Aorta (tissue), 5 donors: ENCODE measurements around the gene DNASE1L1. TPM values are rescaled to one million over a fixed set of nuclear protein-coding genes. Genes with fewer than 3 reads are reported as not detected.

Experiments
- ATAC-seq: fragments of 200-7000 bp; cut with Tn5 transposase; one replicate; pipeline ENCODE4 v1.9.1; 2022; ENCODE audit warnings: moderate library complexity; ENCODE audit not compliant: low FRiP score
- DNase-seq, 2 donors: peaks; one replicate each; pipeline ENCODE4 v3.0.0-alpha.2; 2020
- H3K27ac ChIP-seq, 2 donors: one replicate each; pipeline ENCODE4 v1.5.1; 2013; ENCODE audit warnings: low read length in 2 of 2, mild to moderate bottlenecking in 2 of 2, moderate library complexity in 2 of 2, control low read depth in 1 of 2, inconsistent platforms in 1 of 2, low read depth in 1 of 2
- H3K27me3 ChIP-seq, 2 donors: one replicate each; pipeline ENCODE4 v1.6.1; 2013; ENCODE audit warnings: control low read depth in 1 of 2, low read length in 1 of 2, mild to moderate bottlenecking in 1 of 2, moderate library complexity in 1 of 2; ENCODE audit not compliant: insufficient read depth in 2 of 2, control insufficient read depth in 1 of 2
- H3K36me3 ChIP-seq, 2 donors: one replicate each; pipeline ENCODE4 v1.6.1; 2013; ENCODE audit warnings: control low read depth in 1 of 2, low read length in 1 of 2, mild to moderate bottlenecking in 1 of 2; ENCODE audit not compliant: insufficient read depth in 2 of 2, control insufficient read depth in 1 of 2
- H3K4me1 ChIP-seq, 2 donors: one replicate each; pipeline ENCODE4 v1.6.1; 2013; ENCODE audit warnings: low read length in 2 of 2, control low read depth in 1 of 2, mild to moderate bottlenecking in 1 of 2, moderate library complexity in 1 of 2; ENCODE audit not compliant: insufficient read depth in 2 of 2, control insufficient read depth in 1 of 2
- H3K4me3 ChIP-seq, 2 donors: one replicate each; pipeline ENCODE4 v1.5.1; 2013; ENCODE audit warnings: low read length in 2 of 2, control low read depth in 1 of 2, mild to moderate bottlenecking in 1 of 2
- H3K9me3 ChIP-seq: one replicate; pipeline ENCODE4 v1.6.1; 2013; ENCODE audit warnings: mild to moderate bottlenecking, low read length; ENCODE audit not compliant: control insufficient read depth
- whole genome bisulfite sequencing, 2 donors: extraction: QIAGEN DNeasy Blood & Tissue Kit; methylation state at CpG; one replicate each; pipeline ENCODE4 v1.1.7; 2013; 5-methylcytosine and 5-hydroxymethylcytosine counted together
- intact Hi-C, 2 donors: fragments of 100-400 bp; cut with DNase I; formaldehyde crosslinking; loops; one replicate each; pipeline versions ENCODE4 v1.14.2 to v1.15.0; 2022
- polyA plus RNA-seq, 2 donors: library from polyadenylated mRNA; stranded (reverse); fragments of 200-250 nt; gene quantifications; one replicate each; pipeline ENCODE4 v1.2.3, GENCODE V29; 2013
- total RNA-seq, 2 donors: library from RNA; stranded (reverse); fragmentation: NEBNext Ultra II Directional; extraction: Animal tissue kit (Norgen Biotek cat#: 25700); gene quantifications; one replicate each; pipeline ENCODE4 v1.2.1, GENCODE V29; 2021
- donor health status: healthy with polysubstance abuse.
- donor health status: Bipolar disorder and iron deficiency.
- donor health status: DM: no; HTN: no; CAD: no.
- donor health status: DM: no; HTN: no; CAD: no.
- donor health status: DM: yes; HTN: yes; CAD: no.

Gene DNASE1L1
- total and polyA plus RNA-seq, 4 donors = 25.9 to 46.2 (median 33.1) TPM

GRCh38 chrX:154446430-154446829 lies 37.4 kb upstream of the DNASE1L1 start:
- no peak overlapping the region for H3K27ac ChIP-seq
- no peak overlapping the region for H3K4me3 ChIP-seq
- H3K27me3 ChIP-seq = no peaks in the 10 kb centered on the region
- H3K36me3 ChIP-seq = peaks cover 0 to 5% of the 10 kb centered on the region in 2 donors
- 87 to 90% methylated on average over 12 of the region's 12 CpGs for WGBS, 2 donors
- DNase-seq (no peak), ATAC-seq (no peak)
- intact Hi-C loops = no loop called here
- H3K4me1 ChIP-seq = no peaks in the 10 kb centered on the region
- H3K9me3 ChIP-seq = no peaks in the 10 kb centered on the region

- DNase-seq = no peak
- WGBS, 2 donors = 93% methylated on average over 16 of the region's 16 CpGs
- Histone ChIP-seq H3K27ac (no peak overlapping the region), H3K36me3 (peaks cover 0 to 5% of the 10 kb centered on the region in 2 donors), H3K4me3 (no peak overlapping the region), H3K27me3 (no peaks in the 10 kb centered on the region), H3K9me3 (no peaks in the 10 kb centered on the region), H3K4me1 (no peaks in the 10 kb centered on the region)
- intact Hi-C loops = no loop called here
- no peak for ATAC-seq
Measured at GRCh38 chrX:154445776-154446175, 36.7 kb upstream of the DNASE1L1 start.

- Histone ChIP-seq H3K4me1 (no peaks in the 10 kb centered on the region), H3K27ac (no peak overlapping the region), H3K9me3 (no peaks in the 10 kb centered on the region), H3K36me3 (peaks cover 0 to 5% of the 10 kb centered on the region in 2 donors), H3K27me3 (no peaks in the 10 kb centered on the region), H3K4me3 (peak overlapping the region in 1 of 2 donors; percentile 23)
- WGBS, 2 donors = 31 to 47% methylated on average over 12 to 13 of the region's 13 CpGs
- intact Hi-C loops = loop anchor here in 1 of 2 donors (1.0 kb wide), 1 partner anchor 34 kb away; no protein-coding TSS in a partner anchor
- ATAC-seq (no peak), DNase-seq (no peak)
Measured at GRCh38 chrX:154444755-154445246, 35.7 kb upstream of the DNASE1L1 start.

GRCh38 chrX:154443992-154444754 lies 35.1 kb upstream of the DNASE1L1 start, which contains the start of gene FAM50A:
FAM50A (plus strand) TSS chrX:154444141; CDS start chrX:154444236, 95 bp downstream.
- WGBS, 2 donors = 0 to 33% methylated on average over 45 to 94 of the region's 94 CpGs
- DNase-seq = peak; percentile 86 to 92
- peak; percentile 83 for ATAC-seq
- H3K27me3 ChIP-seq = no peaks in the 10 kb centered on the region
- H3K9me3 ChIP-seq = no peaks in the 10 kb centered on the region
- H3K36me3 ChIP-seq = peaks cover 0 to 5% of the 10 kb centered on the region in 2 donors
- H3K27ac ChIP-seq = peak within 1 kb of the TSS in 1 of 2 donors; percentile 84
- intact Hi-C loops = loop anchor here in 1 of 2 donors (1.0 kb wide), 1 partner anchor 34 kb away; no protein-coding TSS in a partner anchor
- H3K4me3 ChIP-seq = peak within 1 kb of the TSS; percentile 23 to 59
- no peaks in the 10 kb centered on the region for H3K4me1 ChIP-seq

- 5 to 34% methylated on average over 10 of the region's 10 CpGs for WGBS, 2 donors
- ATAC-seq (no peak), DNase-seq (no peak)
- Histone ChIP-seq H3K27ac (peak overlapping the region in 1 of 2 donors; percentile 84), H3K4me3 (no peak overlapping the region), H3K36me3 (peaks cover 0 to 1% of the 10 kb centered on the region in 2 donors), H3K4me1 (no peaks in the 10 kb centered on the region), H3K9me3 (no peaks in the 10 kb centered on the region), H3K27me3 (no peaks in the 10 kb centered on the region)
- intact Hi-C loops = no loop called here
Measured at GRCh38 chrX:154443479-154443910, 34.4 kb upstream of the DNASE1L1 start.

- WGBS, 2 donors = 76 to 78% methylated on average over 21 of the region's 21 CpGs
- Histone ChIP-seq H3K9me3 (no peaks in the 10 kb centered on the region), H3K4me3 (no peak overlapping the region), H3K27ac (no peak overlapping the region), H3K27me3 (no peaks in the 10 kb centered on the region), H3K36me3 (peaks cover 0 to 1% of the 10 kb centered on the region in 2 donors), H3K4me1 (no peaks in the 10 kb centered on the region)
- intact Hi-C loops = no loop called here
- DNase-seq (no peak), ATAC-seq (no peak)
Measured at GRCh38 chrX:154441984-154442707, 33.1 kb upstream of the DNASE1L1 start.

- Histone ChIP-seq H3K36me3 (peaks cover 0 to 1% of the 10 kb centered on the region in 2 donors), H3K4me3 (no peak overlapping the region), H3K4me1 (no peaks in the 10 kb centered on the region), H3K27me3 (no peaks in the 10 kb centered on the region), H3K9me3 (no peaks in the 10 kb centered on the region), H3K27ac (no peak overlapping the region)
- DNase-seq (no peak), ATAC-seq (no peak)
- 82 to 90% methylated on average over 11 of the region's 11 CpGs for WGBS, 2 donors
- intact Hi-C loops = no loop called here
Measured at GRCh38 chrX:154441564-154441963, 32.5 kb upstream of the DNASE1L1 start.

GRCh38 chrX:154440623-154441357 lies 31.7 kb upstream of the DNASE1L1 start:
- ATAC-seq = no peak
- intact Hi-C loops = no loop called here
- H3K4me3 ChIP-seq = no peak overlapping the region
- H3K27me3 ChIP-seq = no peaks in the 10 kb centered on the region
- no peak overlapping the region for H3K27ac ChIP-seq
- peaks cover 0 to 1% of the 10 kb centered on the region in 2 donors for H3K36me3 ChIP-seq
- H3K4me1 ChIP-seq = no peaks in the 10 kb centered on the region
- H3K9me3 ChIP-seq = no peaks in the 10 kb centered on the region
- WGBS, 2 donors = 76 to 81% methylated on average over 17 of the region's 17 CpGs
- no peak for DNase-seq
